Measurements from ENCODE around the gene ALPP.

The ALPP gene

GRCh38 chr2:232347369-232347768 lies 31.2 kb upstream of the ALPP start:
- H3K27me3 ChIP-seq (replicated peaks), result peaks cover 38% of the 10 kb centered on the region
- TF ChIP-seq CTCF (IDR thresholded peaks at IDR 0.05; ENCODE audit: low read depth, low read length, missing control alignments), result no peak
- H3K27ac ChIP-seq, result no peak overlapping the region
- no peak for DNase-seq
- no peak overlapping the region for H3K4me3 ChIP-seq (ENCODE audit: low read depth, low read length)
- in situ Hi-C loops (cut with HindIII; ENCODE audit: low pct_ligation_motif_present, low sequenced_read_pairs), result no loop called here
- H3K36me3 ChIP-seq (replicated peaks), result no peaks in the 10 kb centered on the region

DNA sequence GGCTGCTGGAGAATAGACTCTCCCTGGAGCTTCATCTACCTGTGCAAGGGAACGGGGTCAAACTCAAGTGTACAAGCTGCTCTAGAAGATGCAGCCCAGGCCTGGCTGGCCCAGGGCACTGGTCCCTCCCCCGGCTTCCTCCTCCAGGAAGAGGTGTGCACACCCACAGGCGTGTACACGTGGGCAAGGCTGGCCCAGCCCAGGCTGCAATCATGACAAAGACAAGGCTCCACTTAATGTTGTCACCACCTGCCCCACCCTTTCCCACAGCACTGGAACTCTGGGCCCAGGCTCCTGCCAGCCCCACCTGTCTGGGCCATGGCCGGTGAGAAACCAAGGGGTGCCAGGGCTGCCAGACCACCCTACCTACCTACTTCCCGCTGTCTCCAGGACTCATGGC lies 29.6 kb upstream of the ALPP start:
- DNase-seq, result no peak
- H3K27me3 ChIP-seq (replicated peaks), result peaks cover 52% of the 10 kb centered on the region
- in situ Hi-C loops (cut with HindIII; ENCODE audit: low pct_ligation_motif_present, low sequenced_read_pairs), result no loop called here

GRCh38 chr2:232349546-232349945 lies 29.0 kb upstream of the ALPP start:
- Histone ChIP-seq H3K36me3 (replicated peaks) (no peaks in the 10 kb centered on the region), H3K27ac (no peak overlapping the region), H3K27me3 (replicated peaks) (peaks cover 52% of the 10 kb centered on the region), H3K4me3 (ENCODE audit: low read depth, low read length) (no peak overlapping the region)
- in situ Hi-C loops (cut with HindIII; ENCODE audit: low pct_ligation_motif_present, low sequenced_read_pairs), result no loop called here
- TF ChIP-seq CTCF (IDR thresholded peaks at IDR 0.05; ENCODE audit: low read depth, low read length, missing control alignments), result no peak
- DNase-seq, result no peak

More for the DNA sequence above, 29.6 kb upstream of the ALPP start:
- no peak overlapping the region for H3K4me3 ChIP-seq (ENCODE audit: low read depth, low read length)
- no peak for TF ChIP-seq CTCF (IDR thresholded peaks at IDR 0.05; ENCODE audit: low read depth, low read length, missing control alignments)
- no peaks in the 10 kb centered on the region for H3K36me3 ChIP-seq (replicated peaks)
- no peak overlapping the region for H3K27ac ChIP-seq

- in situ Hi-C loops (cut with HindIII; ENCODE audit: low pct_ligation_motif_present, low sequenced_read_pairs), result no loop called here
- Histone ChIP-seq H3K4me3 (ENCODE audit: low read depth, low read length) (no peak overlapping the region), H3K36me3 (replicated peaks) (no peaks in the 10 kb centered on the region), H3K27ac (no peak overlapping the region), H3K27me3 (replicated peaks) (peaks cover 52% of the 10 kb centered on the region)
- no peak for DNase-seq
- TF ChIP-seq CTCF (IDR thresholded peaks at IDR 0.05; ENCODE audit: low read depth, low read length, missing control alignments), result no peak
These were observed 28.5 kb upstream of the ALPP start for GRCh38 chr2:232349946-232350635.

- H3K4me3 ChIP-seq (ENCODE audit: low read depth, low read length), result no peak overlapping the region
- no peak for DNase-seq
These were observed 27.5 kb upstream of the ALPP start for GRCh38 chr2:232350804-232351685.

More at GRCh38 chr2:232350804-232351685, 27.5 kb upstream of the ALPP start:
- Histone ChIP-seq H3K36me3 (replicated peaks) (no peaks in the 10 kb centered on the region), H3K27me3 (replicated peaks) (peaks cover 52% of the 10 kb centered on the region), H3K27ac (no peak overlapping the region)
- TF ChIP-seq CTCF (IDR thresholded peaks at IDR 0.05; ENCODE audit: low read depth, low read length, missing control alignments), result no peak
- in situ Hi-C loops (cut with HindIII; ENCODE audit: low pct_ligation_motif_present, low sequenced_read_pairs), result no loop called here

All from brain microvascular endothelial cell (primary cell).